ENCODE results near the gene ZNF710.

ZNF710 gene

DNA sequence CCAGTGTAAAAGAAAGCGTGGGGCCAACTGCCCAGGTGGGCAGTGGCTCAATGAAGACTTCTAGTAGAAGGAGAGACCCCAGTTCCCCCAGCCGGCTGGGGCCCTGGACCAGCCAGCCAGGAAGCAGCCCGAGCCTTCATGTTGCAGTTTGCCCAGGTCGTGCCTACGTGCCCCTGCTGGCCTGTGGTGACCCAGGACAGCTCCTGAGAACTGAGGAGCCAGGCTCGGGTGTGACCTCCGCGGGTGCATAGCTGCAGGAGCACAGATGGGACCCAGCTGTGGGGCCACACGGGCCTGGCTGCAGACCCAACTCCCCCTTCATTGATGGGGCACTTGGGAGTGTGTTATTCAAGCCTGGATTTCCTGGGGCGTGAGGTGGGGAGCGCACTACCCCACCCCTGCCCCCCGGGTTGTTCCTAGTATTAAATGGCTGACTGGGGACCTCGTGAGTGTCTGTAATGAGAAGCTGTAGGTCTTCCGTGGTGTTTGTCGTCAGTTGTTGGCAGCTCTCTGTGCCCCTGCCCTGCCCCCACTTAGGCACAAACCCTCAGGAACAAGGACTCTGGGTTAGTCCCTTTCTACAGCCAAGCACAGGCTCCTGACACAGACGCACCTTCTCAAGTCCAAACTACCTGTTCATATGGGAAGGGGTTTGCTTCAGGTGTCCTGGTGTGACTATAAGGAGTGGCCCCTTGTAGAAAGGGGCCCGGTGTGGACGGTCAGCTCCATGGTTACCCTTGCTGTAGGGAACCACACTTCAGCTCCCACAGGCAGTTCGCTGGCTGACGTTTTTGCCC lies 62.0 kb downstream of the ZNF710 start:
- peak overlapping the region; percentile 26 for H3K27ac ChIP-seq (ENCODE audit: low read depth, low read length)
- H2AK5ac ChIP-seq (ENCODE audit: low read length), result peak overlapping the region; percentile 98
- peak overlapping the region; percentile 73 for H3K9ac ChIP-seq (ENCODE audit: low read length)
- no CpG with 5 or more reads among the region's 20 CpGs for WGBS (ENCODE audit: extremely low coverage, insufficient coverage, low lambda C conversion rate)
- H3K27me3 ChIP-seq (ENCODE audit: insufficient read depth, low read length, poor library complexity), result no peaks in the 10 kb centered on the region
- H3K79me2 ChIP-seq (ENCODE audit: control insufficient read depth, insufficient read depth, low read length), result peaks cover 6% of the 10 kb centered on the region
- peak overlapping the region; percentile 88 for H3K18ac ChIP-seq (ENCODE audit: low read length)
- H3K23ac ChIP-seq (ENCODE audit: low read length), result peak overlapping the region; percentile 95
- peak overlapping the region; percentile 75 for H2BK120ac ChIP-seq (ENCODE audit: low read depth, low read length)
- no peak overlapping the region for H2BK15ac ChIP-seq (replicated peaks; ENCODE audit: low read depth)
- H3K4me3 ChIP-seq (ENCODE audit: low read length), result no peak overlapping the region
- no peak overlapping the region for H3K4me2 ChIP-seq (ENCODE audit: low read length)
- peaks cover 30% of the 10 kb centered on the region for H3K4me1 ChIP-seq (ENCODE audit: control insufficient read depth, low read depth, low read length)
- peaks cover 2% of the 10 kb centered on the region for H3K36me3 ChIP-seq (ENCODE audit: control insufficient read depth, insufficient read depth, low read length)
- peak overlapping the region; percentile 96 for H3K4ac ChIP-seq (ENCODE audit: low read depth, low read length)
- no peak overlapping the region for H4K5ac ChIP-seq (ENCODE audit: low read length)
- H3K79me1 ChIP-seq (ENCODE audit: low read length), result peaks cover 21% of the 10 kb centered on the region
- no peak overlapping the region for H4K8ac ChIP-seq (ENCODE audit: low read depth, low read length)
- H2BK5ac ChIP-seq (ENCODE audit: low read length), result peak overlapping the region; percentile 99
- no peak for DNase-seq
- H3K56ac ChIP-seq (ENCODE audit: low read length), result peak overlapping the region; percentile 90

DNA sequence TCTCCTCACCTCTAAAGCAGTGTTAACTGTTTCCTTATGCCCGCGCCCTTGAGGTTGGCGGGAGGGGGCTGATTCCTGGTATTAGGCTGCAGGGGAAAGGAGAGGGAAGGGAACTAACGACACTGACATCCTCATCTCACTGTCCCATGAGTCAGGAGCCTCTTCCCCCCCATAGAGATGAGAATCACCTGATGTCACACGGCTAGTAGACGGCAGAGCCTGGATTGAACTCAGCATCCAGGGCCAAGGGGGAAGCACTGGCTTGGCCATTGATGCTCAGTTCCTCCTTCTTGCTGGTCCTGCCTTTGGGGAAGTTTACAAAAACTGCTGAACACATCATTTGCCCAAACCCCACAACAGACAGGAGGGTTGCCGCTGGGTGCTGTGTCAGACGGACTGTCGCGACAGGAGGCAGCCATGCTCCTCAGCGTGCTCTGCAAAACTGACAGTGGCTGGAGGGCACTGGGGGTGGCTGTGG lies 62.7 kb downstream of the ZNF710 start:
- Histone ChIP-seq H3K79me2 (ENCODE audit: control insufficient read depth, insufficient read depth, low read length) (peaks cover 6% of the 10 kb centered on the region), H3K9ac (ENCODE audit: low read length) (no peak overlapping the region), H2BK15ac (replicated peaks; ENCODE audit: low read depth) (no peak overlapping the region), H3K4me1 (ENCODE audit: control insufficient read depth, low read depth, low read length) (peaks cover 29% of the 10 kb centered on the region), H3K4me3 (ENCODE audit: low read length) (no peak overlapping the region), H4K8ac (ENCODE audit: low read depth, low read length) (no peak overlapping the region), H3K18ac (ENCODE audit: low read length) (peak overlapping the region; percentile 88), H3K79me1 (ENCODE audit: low read length) (peaks cover 20% of the 10 kb centered on the region), H2AK5ac (ENCODE audit: low read length) (no peak overlapping the region), H2BK5ac (ENCODE audit: low read length) (peak overlapping the region; percentile 4), H2BK120ac (ENCODE audit: low read depth, low read length) (no peak overlapping the region), H3K4me2 (ENCODE audit: low read length) (no peak overlapping the region), H3K23ac (ENCODE audit: low read length) (no peak overlapping the region), H3K36me3 (ENCODE audit: control insufficient read depth, insufficient read depth, low read length) (peaks cover 5% of the 10 kb centered on the region), H3K27ac (ENCODE audit: low read depth, low read length) (peak overlapping the region; percentile 5), H3K27me3 (ENCODE audit: insufficient read depth, low read length, poor library complexity) (no peaks in the 10 kb centered on the region), H3K4ac (ENCODE audit: low read depth, low read length) (peak overlapping the region; percentile 40), H4K5ac (ENCODE audit: low read length) (no peak overlapping the region), H3K56ac (ENCODE audit: low read length) (peak overlapping the region; percentile 90)
- DNase-seq, result peak; percentile 84
- no CpG with 5 or more reads among the region's 11 CpGs for WGBS (ENCODE audit: extremely low coverage, insufficient coverage, low lambda C conversion rate)

DNA sequence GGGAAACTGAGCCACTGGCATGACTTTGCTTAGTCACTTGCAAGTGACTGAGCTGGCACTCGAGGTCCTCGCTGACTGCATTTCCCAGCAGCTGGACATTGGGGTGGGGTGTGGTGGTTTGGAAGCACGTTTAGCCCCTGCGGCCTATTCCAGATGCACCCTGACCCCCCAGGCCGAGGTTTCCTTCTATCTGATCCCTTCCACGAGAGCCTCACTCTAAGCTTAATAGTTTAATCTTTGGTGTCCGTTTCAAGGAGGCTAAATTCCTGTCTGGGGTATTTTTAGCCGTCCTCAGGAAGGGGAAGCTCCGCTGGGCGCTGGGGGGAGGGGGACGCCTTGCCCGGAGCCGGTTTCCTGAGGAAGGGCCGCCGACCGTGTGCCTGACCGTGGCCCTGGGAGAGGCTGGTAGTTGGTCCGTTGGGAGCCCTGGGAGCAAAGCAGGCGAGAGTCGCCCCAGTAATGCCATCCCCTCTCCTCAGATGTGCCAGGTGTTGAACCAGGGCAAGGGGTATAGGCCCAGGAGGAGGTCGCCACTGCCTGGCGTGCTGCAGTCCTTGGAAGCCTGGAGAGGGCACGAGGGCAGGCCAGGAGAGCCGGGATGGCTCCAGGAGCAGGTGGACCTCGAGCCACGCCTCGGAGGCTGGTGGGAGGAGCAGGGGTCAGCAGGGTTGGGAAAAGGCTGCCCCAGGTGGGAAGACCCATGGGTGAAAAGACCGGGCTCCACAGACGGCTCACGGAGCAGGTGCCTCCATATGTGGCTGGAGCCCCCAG lies 64.0 kb downstream of the ZNF710 start:
- no peak overlapping the region for H2AK5ac ChIP-seq (ENCODE audit: low read length)
- peak overlapping the region; percentile 7 for H3K27ac ChIP-seq (ENCODE audit: low read depth, low read length)
- DNase-seq, result peak; percentile 65
- no peak overlapping the region for H4K5ac ChIP-seq (ENCODE audit: low read length)
- peak overlapping the region; percentile 25 for H3K18ac ChIP-seq (ENCODE audit: low read length)
- peaks cover 23% of the 10 kb centered on the region for H3K4me1 ChIP-seq (ENCODE audit: control insufficient read depth, low read depth, low read length)
- H3K79me1 ChIP-seq (ENCODE audit: low read length), result peaks cover 16% of the 10 kb centered on the region
- no peak overlapping the region for H4K8ac ChIP-seq (ENCODE audit: low read depth, low read length)
- peak overlapping the region; percentile 1 for H3K4ac ChIP-seq (ENCODE audit: low read depth, low read length)
- no peak overlapping the region for H3K4me2 ChIP-seq (ENCODE audit: low read length)
- peak overlapping the region; percentile 83 for H3K56ac ChIP-seq (ENCODE audit: low read length)
- no peaks in the 10 kb centered on the region for H3K27me3 ChIP-seq (ENCODE audit: insufficient read depth, low read length, poor library complexity)
- no peak overlapping the region for H2BK15ac ChIP-seq (replicated peaks; ENCODE audit: low read depth)
- H3K23ac ChIP-seq (ENCODE audit: low read length), result peak overlapping the region; percentile 67
- H2BK120ac ChIP-seq (ENCODE audit: low read depth, low read length), result no peak overlapping the region
- H3K4me3 ChIP-seq (ENCODE audit: low read length), result no peak overlapping the region
- H3K36me3 ChIP-seq (ENCODE audit: control insufficient read depth, insufficient read depth, low read length), result peaks cover 5% of the 10 kb centered on the region
- no peak overlapping the region for H2BK5ac ChIP-seq (ENCODE audit: low read length)
- H3K79me2 ChIP-seq (ENCODE audit: control insufficient read depth, insufficient read depth, low read length), result peaks cover 6% of the 10 kb centered on the region
- peak overlapping the region; percentile 50 for H3K9ac ChIP-seq (ENCODE audit: low read length)
- WGBS (ENCODE audit: extremely low coverage, insufficient coverage, low lambda C conversion rate), result no CpG with 5 or more reads among the region's 30 CpGs

DNA sequence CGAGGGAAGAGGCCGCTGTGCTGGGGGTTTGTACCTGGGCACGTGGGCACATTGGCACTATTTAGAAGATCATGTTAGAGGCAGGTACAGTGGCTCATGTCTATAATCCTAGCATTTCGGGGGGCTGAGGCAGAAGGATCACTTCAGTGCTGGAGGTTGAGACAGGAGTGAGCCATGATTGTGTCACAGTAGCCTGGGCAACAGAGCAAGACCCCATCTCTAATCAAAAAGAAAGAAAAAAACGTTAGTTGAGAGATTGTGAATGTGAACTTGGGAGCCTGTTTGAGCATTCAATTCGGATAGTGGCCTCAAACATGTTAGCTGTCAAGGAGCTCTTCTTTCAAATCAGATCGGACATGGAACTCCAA lies 64.5 kb downstream of the ZNF710 start:
- peaks cover 5% of the 10 kb centered on the region for H3K36me3 ChIP-seq (ENCODE audit: control insufficient read depth, insufficient read depth, low read length)
- no CpG with 5 or more reads among the region's 7 CpGs for WGBS (ENCODE audit: extremely low coverage, insufficient coverage, low lambda C conversion rate)

DNA sequence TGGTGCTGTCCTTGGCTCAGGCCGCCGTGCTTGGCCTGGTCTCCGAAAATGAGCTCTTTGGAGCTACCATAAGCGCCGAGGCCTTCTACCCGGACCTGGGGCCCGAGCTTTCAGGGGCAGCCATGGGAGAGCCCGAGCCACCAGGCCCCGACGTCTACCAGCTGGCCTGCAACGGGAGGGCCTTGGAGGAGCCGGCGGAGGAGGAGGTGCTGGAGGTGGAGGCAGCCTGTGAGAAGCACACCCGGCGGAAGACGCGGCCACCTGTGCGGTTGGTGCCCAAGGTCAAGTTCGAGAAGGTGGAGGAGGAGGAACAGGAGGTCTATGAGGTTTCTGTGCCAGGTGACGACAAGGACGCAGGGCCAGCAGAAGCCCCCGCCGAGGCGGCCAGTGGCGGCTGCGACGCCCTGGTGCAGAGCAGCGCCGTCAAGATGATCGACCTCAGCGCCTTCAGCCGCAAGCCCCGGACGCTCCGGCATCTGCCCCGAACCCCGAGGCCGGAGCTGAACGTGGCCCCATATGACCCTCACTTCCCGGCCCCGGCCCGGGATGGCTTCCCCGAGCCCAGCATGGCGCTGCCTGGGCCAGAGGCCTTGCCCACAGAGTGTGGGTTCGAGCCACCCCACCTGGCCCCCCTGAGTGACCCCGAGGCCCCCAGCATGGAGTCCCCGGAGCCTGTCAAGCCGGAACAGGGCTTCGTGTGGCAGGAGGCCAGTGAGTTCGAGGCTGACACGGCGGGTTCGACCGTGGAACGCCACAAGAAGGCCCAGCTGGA lies 66.2 kb downstream of the ZNF710 start:
- peaks cover 18% of the 10 kb centered on the region for H3K79me1 ChIP-seq (ENCODE audit: low read length)
- no peak overlapping the region for H3K27ac ChIP-seq (ENCODE audit: low read depth, low read length)
- DNase-seq, result no peak
- no peak overlapping the region for H4K8ac ChIP-seq (ENCODE audit: low read depth, low read length)
- H3K18ac ChIP-seq (ENCODE audit: low read length), result no peak overlapping the region
- H3K27me3 ChIP-seq (ENCODE audit: insufficient read depth, low read length, poor library complexity), result no peaks in the 10 kb centered on the region
- H2AK5ac ChIP-seq (ENCODE audit: low read length), result no peak overlapping the region
- no peak overlapping the region for H3K4ac ChIP-seq (ENCODE audit: low read depth, low read length)
- no peak overlapping the region for H3K4me2 ChIP-seq (ENCODE audit: low read length)
- H3K9ac ChIP-seq (ENCODE audit: low read length), result no peak overlapping the region
- WGBS (ENCODE audit: extremely low coverage, insufficient coverage, low lambda C conversion rate), result no CpG with 5 or more reads among the region's 55 CpGs
- H3K23ac ChIP-seq (ENCODE audit: low read length), result no peak overlapping the region
- H2BK15ac ChIP-seq (replicated peaks; ENCODE audit: low read depth), result no peak overlapping the region
- peaks cover 17% of the 10 kb centered on the region for H3K4me1 ChIP-seq (ENCODE audit: control insufficient read depth, low read depth, low read length)
- H2BK5ac ChIP-seq (ENCODE audit: low read length), result no peak overlapping the region
- H4K5ac ChIP-seq (ENCODE audit: low read length), result no peak overlapping the region
- H2BK120ac ChIP-seq (ENCODE audit: low read depth, low read length), result no peak overlapping the region
- H3K36me3 ChIP-seq (ENCODE audit: control insufficient read depth, insufficient read depth, low read length), result peaks cover 5% of the 10 kb centered on the region
- peaks cover 6% of the 10 kb centered on the region for H3K79me2 ChIP-seq (ENCODE audit: control insufficient read depth, insufficient read depth, low read length)
- no peak overlapping the region for H3K56ac ChIP-seq (ENCODE audit: low read length)
- no peak overlapping the region for H3K4me3 ChIP-seq (ENCODE audit: low read length)

More for the DNA sequence above, 64.5 kb downstream of the ZNF710 start:
- no peak overlapping the region for H3K4me3 ChIP-seq (ENCODE audit: low read length)
- H3K4me2 ChIP-seq (ENCODE audit: low read length), result no peak overlapping the region
- peaks cover 16% of the 10 kb centered on the region for H3K79me1 ChIP-seq (ENCODE audit: low read length)
- H3K9ac ChIP-seq (ENCODE audit: low read length), result no peak overlapping the region
- H3K27me3 ChIP-seq (ENCODE audit: insufficient read depth, low read length, poor library complexity), result no peaks in the 10 kb centered on the region
- H3K27ac ChIP-seq (ENCODE audit: low read depth, low read length), result no peak overlapping the region
- peak overlapping the region; percentile 83 for H3K56ac ChIP-seq (ENCODE audit: low read length)
- no peak overlapping the region for H4K8ac ChIP-seq (ENCODE audit: low read depth, low read length)
- H3K79me2 ChIP-seq (ENCODE audit: control insufficient read depth, insufficient read depth, low read length), result peaks cover 6% of the 10 kb centered on the region
- H2BK15ac ChIP-seq (replicated peaks; ENCODE audit: low read depth), result no peak overlapping the region
- H2AK5ac ChIP-seq (ENCODE audit: low read length), result no peak overlapping the region
- H3K18ac ChIP-seq (ENCODE audit: low read length), result no peak overlapping the region
- no peak overlapping the region for H2BK5ac ChIP-seq (ENCODE audit: low read length)
- peaks cover 23% of the 10 kb centered on the region for H3K4me1 ChIP-seq (ENCODE audit: control insufficient read depth, low read depth, low read length)
- H4K5ac ChIP-seq (ENCODE audit: low read length), result no peak overlapping the region
- no peak overlapping the region for H3K23ac ChIP-seq (ENCODE audit: low read length)
- no peak overlapping the region for H2BK120ac ChIP-seq (ENCODE audit: low read depth, low read length)
- no peak for DNase-seq
- H3K4ac ChIP-seq (ENCODE audit: low read depth, low read length), result peak overlapping the region; percentile 1

All from mesendoderm (in vitro differentiated cells).